Panc1 (cell line): ENCODE results near the gene NR2C2. TPM values are rescaled to one million over a fixed set of nuclear protein-coding genes. Genes with fewer than 3 reads are reported as not detected.

Experiments
- ATAC-seq: fragments of 200-7000 bp; cut with Tn5 transposase; 2 replicates; pipeline ENCODE4 v1.9.1; 2020; ENCODE audit warnings: mild to moderate bottlenecking, moderate library complexity
- BruUV-seq: library from RNA; stranded (reverse); fragments of 400-500 nt; replicated peaks from 2 replicates; lab custom pipeline; 2021; lab: Mats Ljungman, UMichigan
- CTCF ChIA-PET: fragments of 300-600 bp; sonication (Branson Sonifier 250); formaldehyde crosslinking; loops from one replicate; lab custom pipeline; 2022; ENCODE audit warnings: antibody characterized with exemption; lab: Charles Lee
- POLR2A ChIA-PET: fragments of 300-600 bp; sonication (Branson Sonifier 250); formaldehyde crosslinking; loops from one replicate; lab custom pipeline; 2022; ENCODE audit warnings: antibody characterized with exemption; lab: Charles Lee
- DNase-seq: peaks from one replicate; pipeline ENCODE4 v3.0.0-alpha.2; 2010; ENCODE audit warnings: low read depth, low spot score
- H3K27ac ChIP-seq: 2 replicates; pipeline ENCODE4 v1.5.1; 2011; ENCODE audit warnings: mild to moderate bottlenecking, low read length, inconsistent platforms
- H3K27me3 ChIP-seq: fragments of 200-500 bp; sonication (Bioruptor generic); 2 replicates; pipeline ENCODE4 v1.6.0; 2014; ENCODE audit warnings: low read length, inconsistent platforms; ENCODE audit not compliant: control insufficient read depth, insufficient read depth
- H3K36me3 ChIP-seq: fragments of 200-500 bp; sonication (Bioruptor generic); 2 replicates; pipeline ENCODE4 v1.5.1; 2014; ENCODE audit warnings: inconsistent platforms, mild to moderate bottlenecking, low read length, moderate library complexity; ENCODE audit not compliant: control insufficient read depth, insufficient read depth
- H3K4me1 ChIP-seq: 2 replicates; pipeline ENCODE4 v1.5.1; 2011; ENCODE audit warnings: inconsistent platforms, mild to moderate bottlenecking, low read length, moderate library complexity; ENCODE audit not compliant: control insufficient read depth, insufficient read depth
- H3K4me3 ChIP-seq, 2 experiments: 2 replicates each; pipeline ENCODE4 v1.5.1; 2011 to 2012; ENCODE audit warnings: low read depth in 2 of 2, low read length in 2 of 2, mild to moderate bottlenecking in 2 of 2, inconsistent platforms in 1 of 2, moderate library complexity in 1 of 2
- H3K9me3 ChIP-seq: fragments of 200-500 bp; sonication (Bioruptor generic); 2 replicates; pipeline ENCODE4 v1.5.1; 2014; ENCODE audit warnings: low read depth, mild to moderate bottlenecking, inconsistent platforms, low read length, moderate library complexity; ENCODE audit not compliant: control insufficient read depth, insufficient read depth
- POLR2AphosphoS5 ChIP-seq: IDR thresholded peaks from 2 replicates; pipeline ENCODE4 v1.6.1; 2012; ENCODE audit warnings: mild to moderate bottlenecking, low read depth, low read length, moderate library complexity
- SIN3A ChIP-seq: IDR thresholded peaks from 2 replicates; pipeline ENCODE4 v1.6.1; 2012; ENCODE audit warnings: low read depth, mild to moderate bottlenecking, low read length, moderate library complexity, borderline replicate concordance; ENCODE audit not compliant: insufficient read depth
- TCF7L2 ChIP-seq: IDR thresholded peaks from 2 replicates; pipeline ENCODE4 v1.6.1; 2011; ENCODE audit warnings: mild to moderate bottlenecking, low read depth, low read length, inconsistent platforms
- in situ Hi-C: cut with HindIII; loops from 2 replicates; pipeline ENCODE4 v1.10.0; 2016; ENCODE audit warnings: low sequenced_read_pairs, low pct_unique_long_range_greater_than_20kb
- intact Hi-C: fragments of 100-400 bp; cut with micrococcal nuclease; formaldehyde crosslinking; loops from one replicate; pipeline ENCODE4 v1.10.0; 2022; ENCODE audit not compliant: unreplicated experiment
- total RNA-seq: library from RNA; stranded (reverse); gene quantifications from one replicate; pipeline ENCODE4 v1.2.1, GENCODE V29; 2021; ENCODE audit not compliant: unreplicated experiment
- TF ChIP-seq, protein P1 (sequence below): fragments of 450-650 bp; IDR thresholded peaks from 2 replicates; pipeline ENCODE4 v1.5.1; 2017; ENCODE audit warnings: mild to moderate bottlenecking
- TF ChIP-seq, protein P2 (sequence below), 2 experiments: IDR thresholded peaks; 2 replicates each; pipeline ENCODE4 v1.6.1; 2011 to 2012; ENCODE audit warnings: low read depth in 2 of 2, control low read depth in 1 of 2, low read length in 1 of 2, mild to moderate bottlenecking in 1 of 2, moderate library complexity in 1 of 2; ENCODE audit not compliant: insufficient read depth in 1 of 2

NR2C2 gene
- total RNA-seq, 1 experiment from 2014 or later = 30.6 TPM

DNA sequence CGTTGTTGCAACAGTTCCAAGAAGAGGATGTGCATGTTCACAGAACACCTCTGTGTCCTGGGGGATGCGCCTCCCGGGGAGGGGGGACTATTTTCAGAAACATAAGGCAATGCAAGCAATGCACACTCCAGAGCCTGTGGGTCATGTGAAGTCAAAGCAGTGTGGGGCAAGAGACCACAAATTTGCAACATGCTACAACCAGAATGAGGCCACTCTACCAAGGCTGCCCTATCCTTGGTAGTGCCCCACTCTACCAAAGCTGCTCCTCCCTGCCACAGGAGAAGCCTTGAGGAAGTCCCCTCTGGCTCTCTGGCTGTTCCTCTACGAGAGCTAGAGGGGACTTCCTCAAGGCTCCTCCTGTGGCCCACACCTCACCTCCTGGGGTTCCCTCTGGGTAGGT lies 8.4 kb upstream of the NR2C2 start:
- intact Hi-C loops (no loop called here), in situ Hi-C loops (no loop called here)
- no TSS peak for BruUV-seq
- H3K36me3 ChIP-seq = no peaks in the 10 kb centered on the region; the same call in 1 of the 2 replicates
- H3K4me1 ChIP-seq = no peaks in the 10 kb centered on the region
- no peaks in the 10 kb centered on the region for H3K9me3 ChIP-seq
- no peak overlapping the region for H3K4me3 ChIP-seq
- no peaks in the 10 kb centered on the region for H3K27me3 ChIP-seq
- POLR2A ChIA-PET = no interaction called here
- DNase-seq = no peak
- H3K27ac ChIP-seq = no peak overlapping the region
- no peak for ATAC-seq
- no peak for TF ChIP-seq POLR2AphosphoS5
- TF ChIP-seq TCF7L2 = no peak
- no peak for TF ChIP-seq SIN3A
- TF ChIP-seq, protein P1, sequence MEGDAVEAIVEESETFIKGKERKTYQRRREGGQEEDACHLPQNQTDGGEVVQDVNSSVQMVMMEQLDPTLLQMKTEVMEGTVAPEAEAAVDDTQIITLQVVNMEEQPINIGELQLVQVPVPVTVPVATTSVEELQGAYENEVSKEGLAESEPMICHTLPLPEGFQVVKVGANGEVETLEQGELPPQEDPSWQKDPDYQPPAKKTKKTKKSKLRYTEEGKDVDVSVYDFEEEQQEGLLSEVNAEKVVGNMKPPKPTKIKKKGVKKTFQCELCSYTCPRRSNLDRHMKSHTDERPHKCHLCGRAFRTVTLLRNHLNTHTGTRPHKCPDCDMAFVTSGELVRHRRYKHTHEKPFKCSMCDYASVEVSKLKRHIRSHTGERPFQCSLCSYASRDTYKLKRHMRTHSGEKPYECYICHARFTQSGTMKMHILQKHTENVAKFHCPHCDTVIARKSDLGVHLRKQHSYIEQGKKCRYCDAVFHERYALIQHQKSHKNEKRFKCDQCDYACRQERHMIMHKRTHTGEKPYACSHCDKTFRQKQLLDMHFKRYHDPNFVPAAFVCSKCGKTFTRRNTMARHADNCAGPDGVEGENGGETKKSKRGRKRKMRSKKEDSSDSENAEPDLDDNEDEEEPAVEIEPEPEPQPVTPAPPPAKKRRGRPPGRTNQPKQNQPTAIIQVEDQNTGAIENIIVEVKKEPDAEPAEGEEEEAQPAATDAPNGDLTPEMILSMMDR = no peak
- TF ChIP-seq, protein P2, sequence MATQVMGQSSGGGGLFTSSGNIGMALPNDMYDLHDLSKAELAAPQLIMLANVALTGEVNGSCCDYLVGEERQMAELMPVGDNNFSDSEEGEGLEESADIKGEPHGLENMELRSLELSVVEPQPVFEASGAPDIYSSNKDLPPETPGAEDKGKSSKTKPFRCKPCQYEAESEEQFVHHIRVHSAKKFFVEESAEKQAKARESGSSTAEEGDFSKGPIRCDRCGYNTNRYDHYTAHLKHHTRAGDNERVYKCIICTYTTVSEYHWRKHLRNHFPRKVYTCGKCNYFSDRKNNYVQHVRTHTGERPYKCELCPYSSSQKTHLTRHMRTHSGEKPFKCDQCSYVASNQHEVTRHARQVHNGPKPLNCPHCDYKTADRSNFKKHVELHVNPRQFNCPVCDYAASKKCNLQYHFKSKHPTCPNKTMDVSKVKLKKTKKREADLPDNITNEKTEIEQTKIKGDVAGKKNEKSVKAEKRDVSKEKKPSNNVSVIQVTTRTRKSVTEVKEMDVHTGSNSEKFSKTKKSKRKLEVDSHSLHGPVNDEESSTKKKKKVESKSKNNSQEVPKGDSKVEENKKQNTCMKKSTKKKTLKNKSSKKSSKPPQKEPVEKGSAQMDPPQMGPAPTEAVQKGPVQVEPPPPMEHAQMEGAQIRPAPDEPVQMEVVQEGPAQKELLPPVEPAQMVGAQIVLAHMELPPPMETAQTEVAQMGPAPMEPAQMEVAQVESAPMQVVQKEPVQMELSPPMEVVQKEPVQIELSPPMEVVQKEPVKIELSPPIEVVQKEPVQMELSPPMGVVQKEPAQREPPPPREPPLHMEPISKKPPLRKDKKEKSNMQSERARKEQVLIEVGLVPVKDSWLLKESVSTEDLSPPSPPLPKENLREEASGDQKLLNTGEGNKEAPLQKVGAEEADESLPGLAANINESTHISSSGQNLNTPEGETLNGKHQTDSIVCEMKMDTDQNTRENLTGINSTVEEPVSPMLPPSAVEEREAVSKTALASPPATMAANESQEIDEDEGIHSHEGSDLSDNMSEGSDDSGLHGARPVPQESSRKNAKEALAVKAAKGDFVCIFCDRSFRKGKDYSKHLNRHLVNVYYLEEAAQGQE (IDR thresholded peaks at IDR 0.05; ENCODE audit: insufficient read depth in 1 of 2, low read depth in 2 of 2, low read length in 1 of 2) = no peak
- CTCF ChIA-PET = interaction anchor here (0.7 kb wide), 1 partner anchor 397 kb away, joined by 6 read pairs; no protein-coding TSS in a partner anchor

DNA sequence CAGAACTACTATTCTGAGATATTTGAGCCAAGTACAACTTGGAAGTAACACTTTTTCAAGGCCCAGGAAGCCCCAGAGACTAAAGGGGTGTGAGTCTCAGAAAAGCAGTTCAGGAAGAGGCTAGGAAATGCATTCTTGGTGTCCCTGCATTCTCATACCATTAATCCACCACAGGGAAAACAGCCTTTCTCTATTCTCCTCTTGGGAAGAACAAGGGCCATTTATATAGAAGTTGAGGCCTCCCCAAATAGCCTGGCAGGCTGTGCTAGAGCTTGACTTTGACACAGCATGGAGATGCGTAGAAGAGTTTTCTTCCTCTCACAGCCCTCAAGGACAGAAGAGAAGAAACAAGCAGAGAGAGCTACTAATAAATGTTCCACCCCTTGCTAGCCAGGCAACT lies 5.5 kb upstream of the NR2C2 start:
- intact Hi-C loops = no loop called here
- TF ChIP-seq SIN3A = no peak
- TF ChIP-seq TCF7L2 = no peak
- no peak for TF ChIP-seq POLR2AphosphoS5
- TF ChIP-seq, protein P1 = no peak
- TF ChIP-seq, protein P2 (IDR thresholded peaks at IDR 0.05; ENCODE audit: insufficient read depth in 1 of 2, low read depth in 2 of 2, low read length in 1 of 2) = no peak
- no peak overlapping the region for H3K27ac ChIP-seq
- H3K27me3 ChIP-seq = no peaks in the 10 kb centered on the region
- H3K4me1 ChIP-seq = peaks cover 4% of the 10 kb centered on the region; the same call in 1 of the 2 replicates
- no peak overlapping the region for H3K4me3 ChIP-seq
- POLR2A ChIA-PET = no interaction called here
- in situ Hi-C loops = no loop called here
- no TSS peak for BruUV-seq
- DNase-seq (no peak), ATAC-seq (no peak)
- no peaks in the 10 kb centered on the region for H3K9me3 ChIP-seq
- CTCF ChIA-PET = no interaction called here
- peaks cover 2% of the 10 kb centered on the region; the same call in 1 of the 2 replicates for H3K36me3 ChIP-seq
